Measurements from ENCODE around the gene TMEM266.
A peak's percentile ranks its signal among the peaks of the same experiment; 100 is the strongest.
"Not testable (repeated sequence)": the region's sequence is repeated elsewhere in the genome, so short reads cannot be mapped to it uniquely, and the experiment has no call there.

The TMEM266 gene, protein sequence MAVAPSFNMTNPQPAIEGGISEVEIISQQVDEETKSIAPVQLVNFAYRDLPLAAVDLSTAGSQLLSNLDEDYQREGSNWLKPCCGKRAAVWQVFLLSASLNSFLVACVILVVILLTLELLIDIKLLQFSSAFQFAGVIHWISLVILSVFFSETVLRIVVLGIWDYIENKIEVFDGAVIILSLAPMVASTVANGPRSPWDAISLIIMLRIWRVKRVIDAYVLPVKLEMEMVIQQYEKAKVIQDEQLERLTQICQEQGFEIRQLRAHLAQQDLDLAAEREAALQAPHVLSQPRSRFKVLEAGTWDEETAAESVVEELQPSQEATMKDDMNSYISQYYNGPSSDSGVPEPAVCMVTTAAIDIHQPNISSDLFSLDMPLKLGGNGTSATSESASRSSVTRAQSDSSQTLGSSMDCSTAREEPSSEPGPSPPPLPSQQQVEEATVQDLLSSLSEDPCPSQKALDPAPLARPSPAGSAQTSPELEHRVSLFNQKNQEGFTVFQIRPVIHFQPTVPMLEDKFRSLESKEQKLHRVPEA

DNA sequence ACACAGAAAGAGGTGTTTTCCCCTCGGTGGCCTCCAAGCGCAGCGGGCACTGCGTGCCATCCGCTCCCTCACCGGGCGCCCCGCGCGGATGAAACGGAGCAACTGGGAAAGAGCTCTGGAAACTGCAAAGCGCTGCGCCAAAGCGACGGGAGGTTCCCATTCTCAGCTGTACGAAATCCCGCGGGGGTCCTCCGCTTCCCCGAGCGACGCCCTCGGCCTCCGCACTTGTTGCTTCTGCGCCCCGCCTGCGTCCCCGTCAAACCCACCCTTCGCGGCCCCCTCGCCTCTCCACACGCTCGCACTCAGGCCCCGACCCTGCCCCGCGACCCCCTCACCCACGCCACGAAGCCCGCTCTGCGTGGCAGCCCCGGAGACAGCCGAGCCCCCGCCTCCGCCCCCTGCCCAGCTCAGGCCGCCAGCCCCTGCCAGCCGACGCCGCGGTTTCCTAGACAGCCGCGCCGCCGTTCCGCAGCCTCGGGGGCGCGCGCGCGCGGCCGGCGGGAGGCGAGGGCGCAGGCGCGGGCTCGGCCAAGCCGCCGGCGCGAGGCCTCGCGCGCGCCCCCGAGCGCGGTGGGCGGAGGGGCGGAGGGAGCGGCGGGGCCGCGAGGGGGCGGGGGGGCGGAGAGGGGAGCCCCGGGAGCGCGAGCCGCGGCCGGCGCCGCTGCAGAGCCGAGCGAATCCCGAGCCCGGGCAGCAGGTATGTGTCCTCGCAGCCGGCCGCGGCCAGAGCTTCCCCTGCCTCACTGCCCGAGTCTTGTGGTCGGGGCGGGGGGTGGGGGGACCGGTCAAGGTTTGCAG lies at the start of gene TMEM266:
Gene TMEM266 (plus strand): TSS at position 666 of the 798 bp plus-strand sequence. CDS start 74,279 bp downstream, outside the sequence.
- no peak for DNase-seq (ENCODE audit: low spot score)

DNA sequence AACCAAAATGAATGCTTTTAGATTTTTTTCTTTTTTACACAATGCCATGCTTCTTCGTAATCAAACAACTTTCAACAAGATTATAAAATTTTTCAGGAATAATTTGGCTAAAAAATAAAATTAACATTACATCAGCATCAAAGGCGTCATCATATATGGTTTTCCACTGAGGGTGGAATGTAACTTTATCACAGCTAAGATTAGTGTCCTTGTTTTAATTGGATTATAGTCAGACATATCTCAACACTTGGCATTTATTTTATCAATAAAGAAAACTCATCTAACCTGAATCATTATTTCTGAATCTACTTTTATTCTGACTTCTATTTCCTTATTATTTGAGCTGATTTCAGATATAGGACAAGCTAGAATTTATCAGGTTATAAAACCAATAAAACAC lies 49.2 kb upstream of the TMEM266 start:
- no peak for DNase-seq (ENCODE audit: low spot score)

DNA sequence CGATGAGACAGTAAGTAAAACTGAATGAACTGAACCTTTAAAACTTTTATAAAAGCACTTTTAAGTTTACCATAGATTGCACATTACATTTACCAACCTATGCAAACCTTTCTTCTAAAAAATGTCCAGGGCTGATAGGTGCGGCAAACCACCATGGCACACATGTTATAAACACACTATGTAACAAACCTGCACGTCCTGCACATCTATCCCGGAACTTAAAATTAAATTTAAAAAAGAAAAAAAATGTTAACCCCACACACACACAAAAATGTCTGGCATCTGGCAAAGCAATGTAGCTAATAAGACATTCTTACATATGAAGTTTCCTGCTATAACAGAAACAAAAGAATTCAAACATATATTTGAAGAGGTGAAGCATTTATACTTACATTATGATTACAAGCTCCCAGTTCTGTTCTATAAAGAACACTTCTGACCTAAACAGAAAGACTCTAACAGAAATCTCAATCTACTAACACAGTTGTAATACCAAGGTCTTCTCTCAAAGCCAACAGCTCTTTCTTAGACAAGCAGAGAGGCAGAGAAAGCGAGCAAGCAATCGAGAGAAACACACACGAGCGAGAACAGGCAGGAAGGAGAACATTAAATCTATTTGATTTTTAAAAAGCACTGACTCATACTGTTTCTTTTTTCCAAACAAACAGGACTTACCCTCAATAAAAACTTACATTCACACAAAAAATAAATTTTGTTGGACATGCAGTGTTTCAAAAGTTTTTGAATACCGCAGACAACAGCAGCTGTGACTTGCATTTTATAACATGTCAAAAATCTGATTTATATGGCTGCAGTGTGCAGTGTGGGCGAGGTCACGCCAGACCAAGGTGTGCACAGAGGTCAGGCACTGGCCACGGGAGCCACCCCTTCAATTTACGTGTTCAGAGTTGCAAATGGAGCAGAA lies 47.9 kb upstream of the TMEM266 start, which contains the start of gene NRG4:
Gene NRG4 (minus strand): TSS at position 798 of the 925 bp plus-strand sequence. CDS start 1,194 bp downstream, outside the sequence.
- DNase-seq (ENCODE audit: low spot score) = no peak

DNA sequence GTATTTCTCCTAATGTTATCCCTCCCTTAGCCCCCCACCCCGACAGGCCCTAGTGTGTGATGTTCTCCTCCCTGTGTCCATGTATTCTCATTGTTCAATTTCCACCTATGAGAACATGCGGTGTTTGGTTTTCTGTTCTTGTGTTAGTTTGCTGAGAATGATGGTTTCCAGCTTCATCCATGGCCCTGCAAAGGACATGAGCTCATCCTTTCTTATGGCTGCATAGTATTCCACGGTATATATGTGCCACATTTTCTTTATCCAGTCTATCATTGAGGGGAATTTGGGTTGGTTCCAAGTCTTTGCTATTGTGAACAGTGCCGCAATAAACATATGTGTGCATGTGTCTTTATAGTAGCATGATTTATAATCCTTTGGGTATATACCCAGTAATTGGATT lies 46.3 kb upstream of the TMEM266 start:
- DNase-seq (ENCODE audit: low spot score) = not testable (repeated sequence)

DNA sequence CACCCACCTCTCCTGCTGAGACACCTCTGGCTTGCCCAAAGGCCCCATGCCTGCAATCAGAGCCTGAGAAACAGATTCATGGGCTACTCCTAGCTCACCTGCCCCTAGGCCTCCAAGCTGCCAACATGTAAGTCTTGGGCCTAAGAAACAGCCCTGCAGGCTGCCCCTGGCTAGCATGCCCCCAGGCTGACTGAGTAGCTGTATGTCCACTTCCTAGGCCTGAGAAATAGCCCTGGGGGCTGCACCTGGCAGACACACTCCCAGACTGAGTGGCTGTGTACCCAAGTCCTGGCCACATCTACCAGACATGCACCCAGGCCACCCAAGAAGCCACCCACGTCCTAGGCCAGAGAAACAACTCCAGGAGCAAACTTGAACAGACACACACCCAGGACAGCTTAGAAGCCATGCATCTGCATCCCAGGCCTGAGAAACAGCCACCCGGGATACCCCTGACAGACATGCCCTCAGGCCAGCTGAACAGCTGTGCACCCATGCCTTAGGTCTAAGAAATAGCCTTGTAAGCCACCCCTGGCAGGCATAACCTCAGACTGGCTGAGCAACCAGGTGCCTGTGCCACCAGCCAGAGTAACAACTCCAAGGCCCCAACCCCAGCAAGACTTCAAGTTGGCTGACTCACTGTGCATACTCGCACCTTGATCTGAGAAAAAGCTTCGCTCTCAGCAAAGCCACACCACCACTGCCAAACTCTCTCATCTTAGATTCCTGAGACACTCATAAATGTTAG lies 35.6 kb upstream of the TMEM266 start:
- no peak for DNase-seq (ENCODE audit: low spot score)

DNA sequence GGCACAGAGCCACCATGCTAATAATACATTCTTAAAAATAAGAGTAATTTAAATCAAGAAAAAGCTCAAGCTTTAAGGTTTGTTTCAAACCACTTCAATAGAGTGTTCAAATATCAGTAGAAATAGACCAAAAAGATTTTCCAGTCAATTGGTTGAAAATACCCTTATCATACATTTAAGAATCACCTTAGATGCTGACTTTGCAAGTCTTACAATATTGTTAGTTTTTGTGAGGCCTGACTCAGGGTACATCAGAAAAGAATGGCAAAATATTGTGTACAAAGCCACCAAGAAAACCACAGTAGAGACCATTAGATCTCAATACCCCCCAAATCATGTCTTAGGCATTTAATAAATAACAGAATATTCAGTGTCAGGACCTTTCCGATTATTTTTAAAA lies 27.7 kb upstream of the TMEM266 start:
- DNase-seq (ENCODE audit: low spot score) = no peak

DNA sequence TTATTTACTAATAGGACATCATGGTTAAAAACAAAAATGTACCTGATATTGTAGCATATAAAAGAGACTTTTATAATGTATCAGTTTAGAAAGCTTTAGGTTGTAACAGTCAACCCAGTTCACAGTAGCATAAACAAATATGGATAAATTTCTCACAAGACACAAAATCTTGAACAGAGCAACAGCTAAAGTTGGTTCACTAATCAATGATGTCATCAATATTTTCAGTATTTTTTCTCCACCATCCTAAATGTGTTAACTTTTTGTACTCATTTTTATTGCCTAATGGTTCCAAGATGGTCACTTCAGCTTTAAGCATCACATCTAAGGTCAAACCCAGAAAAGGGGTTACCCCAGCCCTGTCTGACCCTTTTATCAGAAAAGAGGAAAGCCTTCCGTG lies 26.3 kb upstream of the TMEM266 start:
- no peak for DNase-seq (ENCODE audit: low spot score)

DNA sequence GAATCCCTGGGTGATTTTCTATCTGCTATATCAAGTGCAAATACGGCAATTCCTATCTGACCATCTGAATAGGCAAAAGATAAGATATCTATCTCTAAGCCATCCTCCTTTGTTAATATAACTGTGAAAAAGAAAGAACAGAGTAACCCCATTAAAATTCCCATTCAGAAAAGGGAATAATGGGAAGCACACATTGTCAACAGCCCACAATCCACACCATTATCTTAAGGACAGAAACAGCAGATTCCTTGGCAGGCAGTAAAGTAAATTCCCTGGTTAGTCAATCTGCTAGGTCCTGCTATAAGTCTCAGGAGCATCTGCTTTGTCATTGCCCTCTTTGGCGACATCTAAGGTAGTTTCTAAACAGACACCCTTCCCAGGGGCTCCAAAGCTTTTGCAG lies 25.7 kb upstream of the TMEM266 start:
- DNase-seq (ENCODE audit: low spot score) = no peak

DNA sequence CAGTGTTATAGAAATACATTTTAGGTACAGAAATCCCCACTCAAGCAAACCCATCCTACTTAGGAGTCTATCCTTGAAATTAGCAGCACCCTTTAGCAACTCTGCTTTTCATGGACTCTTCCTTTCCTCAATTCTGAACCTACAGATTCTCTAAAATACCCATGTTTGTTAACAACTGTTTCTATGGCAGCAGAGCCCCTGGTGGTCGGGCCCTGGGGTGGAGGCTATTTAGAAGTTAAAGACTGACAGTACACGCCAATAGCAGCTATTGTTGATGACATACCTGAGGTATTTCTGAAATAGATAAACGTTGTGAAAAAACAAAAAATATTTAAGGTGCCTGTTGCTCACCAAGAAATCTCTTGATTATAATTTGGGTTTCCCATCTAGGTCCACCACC lies 24.2 kb upstream of the TMEM266 start:
- no peak for DNase-seq (ENCODE audit: low spot score)

DNA sequence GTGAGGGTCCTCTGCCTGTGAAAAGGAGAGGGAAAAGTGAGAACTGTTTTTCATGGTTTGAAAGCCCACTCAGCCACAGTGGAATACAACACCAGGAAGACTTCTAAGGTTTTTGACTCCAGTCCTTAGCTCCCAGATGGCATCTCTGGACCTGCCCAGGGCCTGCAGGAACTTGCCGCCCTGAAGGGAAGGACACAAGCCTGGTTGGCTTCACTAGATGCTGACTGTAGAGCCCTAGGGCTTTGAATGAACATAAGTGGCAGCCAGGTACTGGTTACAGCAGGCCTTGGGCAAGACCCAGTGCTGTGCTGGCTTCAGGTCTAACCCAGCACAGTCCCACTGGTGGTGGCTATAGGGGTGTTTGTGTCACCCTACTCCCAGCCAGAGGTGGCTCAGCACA lies 21.3 kb upstream of the TMEM266 start:
- no peak for DNase-seq (ENCODE audit: low spot score)

DNA sequence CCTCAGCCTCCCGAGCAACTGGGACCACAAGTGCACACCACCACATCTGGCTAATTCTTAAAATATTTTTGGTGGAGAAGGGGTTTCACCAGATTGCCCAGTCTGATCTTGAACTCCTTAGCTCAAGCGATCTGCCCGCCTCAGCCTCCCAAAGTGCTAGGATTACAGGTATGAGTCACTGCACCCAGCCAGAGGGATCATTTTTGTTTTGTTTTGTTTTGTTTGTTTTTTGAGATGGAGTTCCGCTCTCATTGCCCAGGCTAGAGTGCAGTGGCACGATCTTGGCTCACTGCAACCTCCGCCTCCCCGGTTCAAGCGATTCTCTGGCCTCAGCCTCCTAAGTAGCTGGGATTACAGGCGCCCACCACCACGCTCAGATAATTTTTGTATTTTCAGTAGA lies 5.6 kb upstream of the TMEM266 start:
- not testable (repeated sequence) for DNase-seq (ENCODE audit: low spot score)

DNA sequence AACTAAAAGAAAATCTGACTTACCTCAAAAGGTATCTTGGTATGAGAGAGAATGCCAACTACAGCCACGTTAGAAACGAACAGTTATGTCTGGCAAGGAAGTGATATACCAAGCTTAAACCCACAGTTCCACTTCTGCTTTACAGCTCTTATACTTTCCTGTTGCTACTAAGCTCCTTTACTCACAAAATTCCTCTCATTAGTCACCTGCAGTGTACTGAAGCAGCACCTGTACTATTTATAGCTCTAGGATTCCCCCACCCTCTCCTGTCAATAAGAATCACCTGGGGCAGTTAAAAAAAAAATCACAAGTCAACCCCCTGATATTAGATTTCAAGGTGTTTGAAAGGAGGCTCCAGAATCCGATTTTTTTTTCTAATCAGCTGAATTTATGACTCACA lies 2.9 kb upstream of the TMEM266 start:
- DNase-seq (ENCODE audit: low spot score) = no peak

DNA sequence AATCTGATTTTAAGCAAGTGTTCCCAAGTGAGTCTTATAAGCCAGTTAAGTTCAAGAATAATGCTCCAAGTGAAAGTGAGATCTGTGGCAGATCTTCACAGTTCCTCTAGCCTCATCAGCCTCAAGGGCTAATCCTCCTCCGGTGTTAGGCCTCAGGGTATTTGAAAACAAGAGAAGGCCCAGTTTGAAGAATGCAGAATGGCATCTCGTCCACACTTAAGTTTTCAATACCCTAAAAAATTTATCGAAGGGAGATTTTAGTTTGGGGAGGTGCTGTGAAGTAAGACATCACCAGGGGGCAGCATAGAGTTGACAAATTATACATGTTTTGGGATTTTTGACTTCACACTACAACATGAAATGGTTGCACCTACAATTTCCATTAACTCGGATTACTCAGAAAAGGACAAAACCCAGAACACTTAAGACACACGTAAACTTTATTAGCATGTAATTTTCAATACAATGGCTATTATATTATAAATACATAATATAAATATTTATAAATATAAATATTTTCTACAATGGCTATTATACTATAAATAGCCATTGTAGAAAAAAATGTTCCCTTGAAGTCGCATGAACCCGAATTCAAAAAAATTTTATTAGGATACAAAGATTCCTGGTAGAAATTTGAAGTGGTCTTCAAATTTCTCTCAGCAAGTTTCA lies 2.3 kb upstream of the TMEM266 start:
- DNase-seq (ENCODE audit: low spot score) = peak; percentile 45

DNA sequence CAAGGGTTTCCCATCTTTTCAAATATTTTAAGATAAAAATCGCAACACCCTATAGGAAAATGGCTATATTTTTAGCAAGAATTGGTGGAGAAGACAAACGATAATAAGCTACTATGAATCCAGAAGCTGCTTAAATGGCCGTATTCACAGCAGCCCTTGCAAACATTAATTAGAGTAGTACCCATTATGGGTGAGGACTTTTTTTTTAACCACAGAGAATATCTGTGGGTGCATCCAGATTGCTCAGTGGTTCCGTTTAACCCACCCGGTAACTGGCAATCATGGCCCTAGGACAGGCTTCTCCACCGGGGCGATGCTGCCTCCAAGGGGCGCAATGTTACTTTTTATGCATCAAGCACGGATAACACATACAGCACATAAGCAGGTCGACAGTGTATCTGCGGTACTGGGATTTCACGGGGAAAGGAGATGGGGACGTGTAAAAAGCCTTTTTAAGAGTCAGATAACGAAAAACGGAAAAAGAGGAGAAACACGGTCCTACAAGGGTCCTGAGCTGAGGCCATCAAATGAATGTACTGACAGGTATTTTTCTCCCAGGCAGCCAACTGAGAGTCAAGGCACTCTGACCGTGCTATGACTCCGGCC lies 968 bp upstream of the TMEM266 start:
- DNase-seq (ENCODE audit: low spot score) = no peak

DNA sequence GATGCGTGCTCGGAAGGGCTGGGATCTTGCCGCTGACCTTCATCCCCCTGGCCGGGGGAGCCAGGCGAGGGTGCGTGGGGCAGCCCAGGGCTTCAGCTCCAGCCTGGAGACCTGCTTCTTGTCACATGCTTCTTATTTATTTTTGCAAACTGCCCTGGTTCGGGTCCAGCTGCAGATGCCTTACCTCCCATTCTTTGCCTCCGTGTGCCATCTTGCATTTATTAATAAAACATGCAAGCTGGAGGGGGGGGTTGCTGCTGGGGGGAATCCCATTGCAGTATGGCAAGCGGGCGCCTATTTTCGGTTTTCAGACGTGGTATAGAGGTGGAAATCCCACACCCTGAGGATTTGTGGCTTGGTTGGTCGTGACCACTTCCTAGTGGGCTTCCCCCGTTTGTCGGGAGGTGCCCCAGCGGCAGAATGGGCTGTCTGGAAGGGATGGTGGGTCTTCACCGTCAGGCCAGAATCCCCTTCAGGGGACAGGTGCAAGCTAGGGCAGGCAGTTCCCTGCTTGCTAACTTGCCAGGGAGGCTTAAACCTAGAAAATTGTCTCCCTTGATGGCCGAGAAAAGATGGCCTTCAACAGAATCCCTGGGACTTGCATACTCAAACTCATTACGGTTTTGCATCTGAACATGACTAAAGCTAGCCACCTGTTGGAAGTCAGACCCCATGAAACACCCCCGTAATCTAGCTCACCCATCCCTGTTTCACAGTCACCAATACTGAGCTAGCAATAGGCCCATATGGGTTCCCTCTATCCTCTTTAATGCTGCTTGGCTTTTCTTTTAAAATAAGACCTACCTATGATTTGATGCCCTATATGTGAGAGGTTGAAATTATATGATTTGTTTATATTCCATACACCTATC lies 569 bp downstream of the TMEM266 start:
- no peak for DNase-seq (ENCODE audit: low spot score)

DNA sequence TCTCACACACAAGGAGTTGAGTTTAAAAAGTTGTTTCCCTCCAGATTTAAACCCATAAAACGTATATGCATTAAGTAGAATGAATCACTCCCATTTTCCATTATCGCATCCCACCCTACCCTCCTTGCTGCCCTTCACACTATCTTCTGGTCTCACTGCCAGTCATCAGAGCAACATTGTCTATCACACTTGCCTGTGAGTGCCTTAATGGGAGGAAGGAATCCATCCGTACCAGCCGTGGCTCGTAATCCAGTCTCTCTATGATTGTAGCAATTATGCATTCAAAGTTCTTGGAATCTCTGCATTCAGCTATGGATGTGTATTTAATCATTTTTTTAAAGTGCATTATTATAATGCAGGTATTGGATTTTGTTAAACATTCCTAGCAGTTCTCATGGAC lies 1.9 kb downstream of the TMEM266 start:
- DNase-seq (ENCODE audit: low spot score) = no peak

DNA sequence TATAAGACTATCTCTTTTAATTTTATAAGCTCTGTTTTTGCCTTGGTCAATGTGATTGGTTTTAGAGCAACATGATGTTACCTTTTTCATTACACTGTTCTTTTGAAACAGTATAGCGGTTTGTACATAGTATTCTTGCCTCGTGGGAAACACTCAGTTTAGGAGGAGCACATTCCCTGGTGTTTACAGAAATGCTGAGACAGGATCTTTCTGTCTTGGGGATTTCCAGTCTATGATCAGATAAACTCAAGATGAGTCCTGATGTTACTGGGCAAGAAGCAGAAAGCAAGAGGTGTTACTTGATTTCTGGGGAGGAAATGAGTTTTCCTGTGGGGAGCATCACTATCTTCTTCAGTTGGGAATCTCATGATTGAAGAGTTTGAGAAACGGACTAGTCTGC lies 2.5 kb downstream of the TMEM266 start:
- no peak for DNase-seq (ENCODE audit: low spot score)

DNA sequence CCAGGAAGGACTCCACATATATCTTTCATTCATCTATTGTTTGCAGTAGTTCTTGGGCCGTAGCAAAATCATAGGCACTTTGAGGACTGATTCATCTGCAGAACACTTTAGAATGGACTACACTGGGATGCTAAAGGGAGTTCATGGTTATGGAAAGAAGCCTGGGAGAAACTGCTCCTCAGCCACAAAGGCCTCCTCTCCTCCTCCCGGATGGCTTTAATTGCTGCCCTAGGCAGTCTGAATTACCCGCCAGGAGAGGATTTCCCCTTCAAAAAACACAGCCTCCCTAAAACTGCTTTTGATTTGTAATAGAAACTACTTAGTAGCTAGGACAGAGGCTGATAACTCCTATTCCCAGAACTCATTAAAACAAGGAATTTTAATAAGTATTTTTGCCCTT lies 4.6 kb downstream of the TMEM266 start:
- no peak for DNase-seq (ENCODE audit: low spot score)

DNA sequence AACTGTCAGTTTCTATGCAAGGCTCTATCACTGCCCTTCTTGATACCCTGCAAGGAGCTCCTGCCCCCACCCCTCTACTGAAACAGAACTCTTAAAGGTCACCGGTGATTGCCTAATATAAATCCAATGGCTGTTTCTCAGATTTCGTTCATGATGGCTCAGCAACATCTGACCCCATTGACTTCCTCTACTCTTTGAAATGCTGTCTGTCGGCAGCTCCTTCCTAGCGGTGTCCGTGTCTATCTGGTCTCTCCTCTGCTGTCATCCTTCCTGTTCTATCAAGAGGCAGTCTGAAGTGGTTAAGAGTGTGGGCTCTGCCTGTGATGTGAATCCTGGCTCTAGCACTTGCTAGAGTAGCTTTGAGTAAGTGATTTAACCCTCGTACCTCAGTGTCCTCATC lies 5.5 kb downstream of the TMEM266 start:
- DNase-seq (ENCODE audit: low spot score) = no peak

All from hematopoietic multipotent progenitor cell treated with erythropoietin and hydrocortisone succinate and interleukin-3 and kit ligand, for 15 days (in vitro differentiated cells).